IPS DF 19.7 (cell line): Measurements from ENCODE around the gene ZNF30.
"Not testable (repeated sequence)": the region's sequence is repeated elsewhere in the genome, so short reads cannot be mapped to it uniquely, and the experiment has no call there.

Experiments used
- DNase-seq: peaks from one replicate; pipeline ENCODE4 v3.0.0-alpha.2; 2013; ENCODE audit warnings: low read depth, low spot score

The ZNF30 gene

DNA sequence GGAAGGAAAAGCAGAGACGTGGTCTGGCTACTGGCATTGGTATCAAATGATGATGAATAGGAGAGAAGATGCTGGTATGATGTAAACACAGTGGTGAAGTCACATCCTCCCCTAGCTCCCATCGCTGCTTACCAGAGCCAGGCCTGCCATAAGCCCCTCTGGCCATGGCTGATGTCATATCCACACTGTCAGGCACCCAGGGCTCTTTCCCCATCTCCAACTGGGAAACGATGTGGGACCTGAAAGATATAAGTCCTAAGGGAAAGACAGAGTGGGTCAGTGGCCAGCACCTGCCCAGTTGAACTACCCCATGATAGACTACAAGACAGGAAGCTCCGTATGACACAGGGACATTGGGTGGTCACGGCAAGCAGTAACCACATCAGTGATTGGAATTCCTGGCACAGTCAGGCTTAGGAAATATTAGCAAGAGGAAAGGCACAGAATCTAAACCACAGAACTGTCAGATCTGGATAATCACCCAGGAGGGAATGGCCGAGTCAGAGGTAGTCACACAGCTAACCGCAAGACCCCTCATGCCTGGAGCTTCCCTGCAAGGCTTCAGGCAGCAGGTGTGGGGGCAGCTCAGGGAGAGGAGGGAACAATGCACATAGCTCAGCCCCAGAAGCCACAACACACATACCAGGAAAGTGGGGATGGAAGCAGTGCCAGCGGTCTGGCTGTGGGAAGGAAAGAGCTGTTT, 33.6 kb downstream of the ZNF30 start:
- no peak for DNase-seq

DNA sequence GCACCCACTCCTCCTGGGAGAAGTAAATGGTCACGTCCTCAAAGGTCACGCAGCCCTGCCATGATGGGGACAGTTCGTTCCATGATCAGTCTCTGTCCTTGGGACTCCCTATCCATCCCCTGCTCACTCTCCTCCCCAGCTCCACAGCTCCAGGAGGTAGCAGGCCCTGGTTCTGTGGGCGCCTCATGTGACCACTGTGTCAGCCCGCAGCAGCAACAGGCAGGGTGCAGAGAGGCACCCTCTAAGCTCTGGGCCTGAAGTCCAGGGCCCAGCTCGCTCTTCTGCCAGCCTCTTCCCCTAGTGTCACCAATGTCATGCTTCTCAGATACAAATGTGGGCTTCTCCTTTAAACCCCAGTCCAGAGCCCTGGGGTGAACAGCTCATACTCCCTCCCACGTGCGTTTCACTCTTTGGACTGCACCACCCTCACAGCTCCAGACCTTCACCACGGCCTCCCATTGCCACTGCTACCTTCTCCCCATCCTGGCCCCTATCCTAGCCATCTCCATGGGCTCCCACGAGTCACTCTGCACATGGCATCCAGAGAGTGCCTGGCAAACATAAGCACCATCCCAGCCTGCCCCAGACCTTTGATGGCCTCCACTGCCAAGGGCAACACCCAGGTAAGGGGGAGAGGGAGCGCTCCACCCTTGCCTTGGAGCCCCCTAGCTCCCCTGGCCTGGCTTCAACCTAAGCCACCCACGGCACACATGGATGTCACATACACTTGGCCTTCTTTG, 34.4 kb downstream of the ZNF30 start:
- no peak for DNase-seq

DNA sequence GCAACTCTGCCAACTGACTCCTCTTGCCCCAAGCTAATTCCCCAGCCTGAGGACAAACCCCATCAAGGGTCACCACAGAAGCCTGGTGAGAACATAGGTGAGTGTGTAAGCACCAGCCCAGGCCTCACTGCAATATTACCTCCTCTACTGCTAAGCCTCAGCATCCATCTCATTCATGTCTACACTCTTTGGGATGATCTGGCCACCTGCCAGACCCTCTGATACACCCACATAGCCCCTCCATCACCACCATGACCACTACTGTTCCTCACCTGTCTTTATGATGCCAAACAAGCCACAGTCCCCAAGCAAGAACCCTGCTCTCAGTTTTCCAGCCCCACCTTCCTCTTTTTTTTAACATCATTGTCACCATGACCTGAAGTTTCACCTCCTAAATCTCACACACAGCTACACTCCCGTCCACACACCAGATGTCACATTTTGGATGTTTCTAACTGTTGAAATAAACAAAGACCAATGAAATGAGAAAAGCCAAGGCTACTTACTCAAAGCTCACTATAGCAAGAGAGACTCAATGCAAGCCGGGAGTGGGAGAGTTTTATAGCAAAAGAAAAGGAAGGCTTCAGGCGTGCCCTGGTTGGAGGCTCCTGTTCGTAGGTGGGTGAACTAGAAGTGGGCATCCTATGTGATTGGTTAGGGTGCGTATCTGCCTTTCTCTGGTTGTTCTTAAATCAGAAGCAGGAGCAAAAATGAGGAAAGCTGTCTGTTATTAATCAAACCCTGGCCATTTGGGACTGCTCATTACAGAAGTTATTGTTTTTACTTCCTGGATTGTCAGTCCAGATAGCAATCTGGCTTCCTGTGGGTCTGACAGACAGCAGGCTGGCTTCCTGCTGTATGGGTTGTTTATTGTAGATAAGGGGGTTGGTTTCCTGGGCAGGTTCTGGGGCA, 35.3 kb downstream of the ZNF30 start:
- DNase-seq = no peak

DNA sequence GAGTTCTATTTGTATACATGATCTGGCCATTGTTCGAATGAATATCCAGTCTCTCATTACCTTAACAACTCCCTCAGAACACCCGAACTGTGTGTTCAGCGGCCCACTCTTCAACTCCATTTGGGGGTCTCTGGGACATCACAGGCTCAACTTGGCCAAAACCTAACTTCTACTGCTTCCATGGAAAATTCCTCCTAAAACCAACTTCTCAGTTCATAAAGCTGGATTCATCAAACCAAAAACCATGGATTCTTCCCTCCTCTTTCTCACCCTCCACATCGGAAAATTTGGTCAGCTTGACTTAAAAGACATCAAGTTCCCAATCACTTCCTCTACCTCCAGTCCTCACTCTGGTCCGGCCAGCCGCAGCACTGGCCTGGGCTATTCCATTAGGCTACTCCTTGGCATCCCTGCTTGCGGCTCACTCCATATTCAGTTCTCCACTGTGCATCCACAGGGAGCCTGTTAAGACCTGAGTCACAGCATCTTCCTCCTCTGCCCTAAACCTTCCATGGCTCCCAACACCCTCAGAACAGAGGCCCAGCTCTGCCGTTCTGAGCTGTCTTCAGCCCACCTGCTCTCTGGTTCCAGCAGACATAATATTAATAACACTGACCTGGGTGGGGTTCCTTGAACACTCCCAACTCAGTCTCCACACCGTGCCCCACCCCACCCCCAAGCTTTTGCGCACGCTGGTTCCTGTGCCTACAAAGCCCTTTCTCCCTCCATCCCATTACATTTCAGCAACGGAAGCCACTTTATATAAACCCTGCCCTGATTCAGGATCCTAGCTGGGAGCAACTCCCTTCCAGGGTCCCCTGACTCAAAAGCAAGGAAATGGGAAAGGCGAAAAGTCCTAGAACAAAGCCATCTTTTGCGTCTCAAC, 36.2 kb downstream of the ZNF30 start:
- DNase-seq = no peak

DNA sequence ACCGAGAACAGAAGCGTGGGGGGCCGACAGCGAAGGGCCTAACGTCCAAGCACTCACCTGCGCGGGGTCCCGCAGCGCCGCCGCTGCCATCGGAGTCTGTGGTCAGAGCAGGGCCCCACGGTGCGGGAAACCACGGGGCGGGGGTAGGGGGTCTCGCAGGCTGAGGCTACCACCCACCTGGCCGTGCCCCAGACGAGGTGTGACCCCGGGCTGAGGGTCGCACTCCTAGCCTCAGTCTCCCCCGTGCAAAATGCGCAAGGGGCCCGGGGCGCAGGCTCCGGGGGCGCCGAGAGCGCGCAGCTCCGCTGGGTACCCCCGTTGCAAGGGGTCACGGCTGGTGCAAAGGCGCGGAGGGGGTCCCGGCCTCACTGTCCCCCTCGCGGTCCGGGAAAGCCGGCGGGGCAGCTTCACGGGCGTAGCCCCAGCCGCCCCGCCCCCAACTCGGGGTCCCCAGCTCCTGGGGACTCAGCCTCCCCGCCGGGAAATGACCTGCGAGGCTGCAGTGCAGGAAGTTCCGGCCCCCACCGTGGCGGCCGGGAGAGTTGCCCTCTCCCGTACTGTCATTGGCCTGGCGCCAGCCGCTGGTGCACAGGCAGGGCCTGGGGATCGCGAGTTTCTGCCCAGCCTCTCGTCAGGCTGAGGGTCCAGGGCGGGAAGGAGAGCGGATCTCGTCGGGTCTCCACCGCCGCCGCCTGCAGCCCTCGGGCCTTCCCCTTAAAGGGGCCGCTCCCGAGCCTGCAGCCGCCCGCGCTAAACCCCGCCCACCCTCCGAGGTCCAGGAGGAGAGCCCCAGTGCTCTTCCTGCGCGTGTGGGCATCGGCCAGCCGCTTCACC, 37.1 kb downstream of the ZNF30 start, which contains the start of gene ZNF792:
Gene ZNF792 (minus strand): TSS at position 657 of the 834 bp plus-strand sequence. CDS start 567 bp downstream, at position 90.
- DNase-seq = no peak

DNA sequence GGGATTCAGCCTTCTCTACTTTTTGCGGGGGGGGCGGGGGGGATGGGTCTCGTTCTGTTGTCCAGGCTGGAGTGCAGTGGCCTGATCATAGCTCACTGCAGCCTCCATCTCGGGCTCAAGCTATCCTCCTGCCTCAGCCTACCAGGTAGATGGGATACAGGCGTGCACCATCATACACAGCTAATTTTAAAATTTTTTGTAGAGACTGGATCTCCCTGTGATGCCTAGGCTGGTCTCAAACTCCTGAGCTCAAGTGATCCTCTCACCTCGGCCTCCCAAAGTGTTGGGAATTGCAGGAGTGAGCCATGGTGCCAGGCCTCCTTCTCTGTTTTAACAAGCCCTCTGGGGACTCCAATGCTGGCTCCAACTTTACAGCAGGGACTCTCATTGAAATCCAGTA, 37.9 kb downstream of the ZNF30 start:
- DNase-seq = no peak

DNA sequence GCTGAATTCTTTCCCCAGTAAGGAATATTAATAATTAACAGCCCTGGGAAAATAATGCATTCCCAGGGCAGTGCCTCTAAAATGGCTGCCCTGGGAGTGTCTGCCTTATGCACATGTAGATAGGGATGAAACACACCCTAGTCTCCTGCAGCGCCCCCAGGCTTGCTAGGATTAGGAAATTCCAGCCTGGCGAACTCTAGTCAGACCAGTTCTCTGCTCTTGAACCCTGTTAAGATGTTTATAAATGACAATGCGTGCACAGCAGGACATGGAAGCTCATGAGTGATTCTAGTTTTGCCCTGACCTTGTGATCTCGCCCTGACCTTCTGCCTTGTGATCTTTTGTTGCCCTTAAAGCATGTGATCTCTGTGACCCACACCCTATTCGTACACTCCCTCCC, 38.8 kb downstream of the ZNF30 start:
- not testable (repeated sequence) for DNase-seq

DNA sequence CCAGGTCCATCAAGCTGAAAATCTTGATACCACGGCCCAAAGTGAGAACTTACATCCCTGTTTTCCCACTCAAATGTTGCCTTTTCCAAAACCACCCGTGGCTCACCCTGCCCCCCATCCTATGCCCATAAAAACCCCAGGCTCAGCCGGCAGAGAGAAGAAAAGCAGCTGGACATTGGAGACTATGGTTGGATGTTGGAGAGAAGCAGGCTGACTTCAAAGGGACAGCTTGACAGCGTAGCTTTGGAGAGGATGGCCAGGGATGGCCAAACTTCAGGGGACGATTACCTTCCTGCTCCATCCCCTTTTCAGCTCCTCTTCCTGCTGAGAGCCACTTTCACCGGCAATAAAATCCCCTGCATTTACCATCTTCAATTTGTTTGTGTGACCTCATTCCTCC, 40.8 kb downstream of the ZNF30 start:
- DNase-seq = no peak

DNA sequence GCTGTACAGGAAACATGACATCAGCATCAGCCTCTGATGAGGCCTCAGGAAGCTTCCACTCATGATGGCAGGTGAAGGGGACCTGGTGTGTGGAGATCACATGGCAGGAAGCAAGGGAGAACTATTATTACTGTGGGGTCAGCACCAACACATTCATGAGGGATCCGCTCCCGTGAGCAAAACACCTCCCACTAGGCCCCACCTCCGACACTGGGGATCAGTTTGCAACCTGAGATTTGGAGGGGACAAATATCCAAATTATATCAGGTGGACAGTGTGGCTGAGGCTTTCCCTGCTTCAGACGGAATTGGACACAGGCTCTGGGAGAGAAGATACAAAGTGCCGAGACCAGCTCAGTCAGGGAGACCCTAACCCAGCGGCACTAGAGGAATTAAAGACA, 43.0 kb downstream of the ZNF30 start:
- DNase-seq = no peak

DNA sequence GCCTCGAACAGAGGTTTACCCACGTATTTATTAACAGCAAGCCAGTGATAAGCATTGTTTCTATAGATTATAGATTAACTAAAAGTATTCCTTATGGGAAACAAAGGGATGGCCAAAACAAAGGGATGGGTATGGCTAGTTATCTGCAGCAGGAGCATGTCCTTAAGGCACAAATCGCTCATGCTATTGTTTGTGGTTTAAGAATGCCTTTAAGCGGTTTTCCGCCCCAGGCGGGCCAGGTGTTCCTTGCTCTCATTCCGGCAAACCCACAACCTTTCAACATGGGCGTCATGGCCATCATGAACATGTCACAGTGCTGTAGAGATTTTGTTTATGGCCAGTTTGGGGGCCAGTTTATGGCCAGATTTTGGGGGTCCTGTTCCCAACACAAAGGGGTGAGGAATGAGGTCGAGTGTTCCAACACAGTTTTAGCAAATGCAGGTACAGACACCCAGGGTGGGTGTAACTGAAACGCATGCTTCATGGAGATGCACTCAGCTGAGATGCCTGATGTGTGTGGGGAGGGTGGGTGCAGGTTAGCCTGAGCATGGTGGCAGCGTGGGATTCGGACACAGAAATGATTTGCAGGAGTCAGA, 43.6 kb downstream of the ZNF30 start:
- not testable (repeated sequence) for DNase-seq

DNA sequence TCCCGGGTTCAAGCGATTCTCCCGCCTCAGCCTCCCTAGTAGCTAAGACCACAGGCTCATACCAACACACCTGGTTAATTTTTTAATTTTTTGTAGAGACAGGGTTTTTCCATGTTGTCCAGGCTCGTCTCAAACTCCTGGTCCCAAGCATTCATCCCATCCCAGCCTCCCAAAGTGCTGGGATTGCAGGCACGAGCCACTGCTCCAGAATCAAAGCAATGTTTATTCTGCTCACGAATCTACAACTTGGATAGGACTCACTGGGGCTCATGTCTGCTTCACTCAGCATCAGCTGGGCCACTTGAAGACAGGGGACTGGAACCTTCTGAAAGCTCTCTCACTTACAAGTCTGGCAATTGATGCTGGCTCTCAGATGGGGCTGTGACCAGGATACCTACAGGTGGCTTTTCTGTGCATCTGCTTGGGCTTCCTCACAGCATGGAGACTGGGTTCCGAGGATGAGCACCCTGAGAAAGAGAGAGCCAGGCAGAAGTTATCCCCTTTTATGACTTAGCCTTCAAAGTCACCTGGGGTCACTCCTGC, 45.5 kb downstream of the ZNF30 start:
- no peak for DNase-seq

DNA sequence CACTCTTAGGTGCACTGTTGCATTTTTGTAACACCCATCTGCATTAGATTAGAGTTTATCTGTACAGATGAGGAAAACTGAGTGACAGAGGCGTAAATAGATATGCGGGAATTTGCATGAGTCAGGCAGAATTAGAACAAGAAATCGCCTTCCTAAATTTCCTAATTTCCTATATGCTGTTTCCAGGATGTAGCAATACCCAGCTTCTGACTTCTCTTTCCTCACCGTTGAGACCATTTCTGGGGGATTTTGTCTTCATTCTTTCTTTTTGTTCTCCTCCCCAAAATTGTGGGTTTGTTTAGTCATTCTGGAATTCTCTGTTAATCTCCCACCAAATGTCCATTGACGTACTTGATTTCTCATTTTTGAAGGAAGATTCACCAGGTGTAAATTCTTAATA, 47.9 kb downstream of the ZNF30 start:
- DNase-seq = no peak

DNA sequence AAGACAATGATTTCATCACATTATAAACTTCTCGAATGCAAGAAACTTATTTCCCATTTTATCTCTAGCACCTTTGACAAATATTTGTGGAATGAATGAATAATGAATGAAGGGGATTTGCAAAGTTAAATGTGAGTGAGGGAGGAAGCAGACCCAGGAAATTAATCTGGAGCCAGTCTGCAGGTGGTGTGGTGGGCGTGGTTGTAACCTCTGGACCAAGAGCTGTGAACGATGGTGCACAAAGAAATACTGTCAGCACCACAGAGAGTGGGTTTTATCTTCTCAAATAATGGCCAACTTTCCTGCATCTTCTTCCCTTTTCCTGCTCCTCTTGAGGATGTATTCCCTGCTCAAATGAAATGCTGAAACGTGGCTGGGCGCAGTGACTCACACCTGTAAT, 48.4 kb downstream of the ZNF30 start:
- no peak for DNase-seq

DNA sequence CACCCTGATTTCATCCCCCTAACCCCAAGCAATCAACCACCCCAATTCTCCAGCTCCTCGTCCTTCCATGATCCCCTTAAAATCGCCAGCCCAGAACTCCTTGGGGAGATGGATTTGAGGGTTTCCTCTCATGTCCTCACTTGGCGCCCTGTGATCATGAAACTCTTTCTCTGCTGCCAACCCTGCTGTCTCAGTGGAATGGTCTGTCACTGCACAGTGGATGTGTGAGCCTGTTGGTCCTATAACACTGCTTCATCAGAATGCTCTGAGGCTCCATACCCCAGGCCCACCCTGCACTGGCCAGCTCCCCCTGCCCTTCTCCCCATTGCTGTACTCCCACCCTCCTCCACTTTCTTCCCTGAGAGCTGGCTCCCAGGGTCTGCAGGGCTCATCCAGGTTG, 49.9 kb downstream of the ZNF30 start:
- no peak for DNase-seq

DNA sequence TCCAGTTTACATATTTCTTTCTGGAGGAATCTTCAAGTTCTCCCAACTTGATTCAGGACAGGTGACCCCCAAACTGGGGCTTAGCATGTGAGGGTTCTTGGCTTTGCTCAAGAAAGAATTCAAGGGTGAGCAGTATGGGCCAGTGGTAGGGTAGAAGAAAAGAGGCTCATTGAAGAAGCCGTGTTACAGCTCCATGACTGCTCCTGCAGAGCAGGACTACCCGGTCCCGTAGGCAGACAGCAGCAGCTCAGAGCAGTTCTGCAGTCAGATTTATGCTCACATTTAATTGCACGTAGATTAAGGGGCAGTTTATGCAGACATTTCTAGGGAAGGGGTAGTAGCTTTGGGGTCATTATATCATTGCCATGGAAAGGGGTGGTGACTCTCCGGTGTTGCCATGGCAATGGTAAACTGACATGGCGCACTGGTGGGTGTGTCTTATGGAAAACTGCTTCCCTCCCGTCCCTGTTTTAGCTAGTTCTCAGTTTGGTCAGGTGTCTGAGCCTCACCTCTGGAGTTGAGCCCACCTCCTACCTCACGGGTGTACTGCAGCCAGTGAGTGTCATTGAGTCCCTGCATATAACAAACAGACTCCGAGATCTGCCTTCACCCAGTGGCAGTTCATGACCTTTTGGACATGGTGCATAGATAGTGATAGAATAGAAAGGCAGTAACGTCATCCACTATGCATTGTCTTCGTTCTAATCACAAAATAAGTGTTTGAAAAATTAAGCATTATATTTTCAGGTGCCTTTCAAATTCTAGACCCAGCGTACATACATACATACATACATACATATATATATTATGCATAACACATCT, 53.3 kb downstream of the ZNF30 start:
- DNase-seq = no peak

DNA sequence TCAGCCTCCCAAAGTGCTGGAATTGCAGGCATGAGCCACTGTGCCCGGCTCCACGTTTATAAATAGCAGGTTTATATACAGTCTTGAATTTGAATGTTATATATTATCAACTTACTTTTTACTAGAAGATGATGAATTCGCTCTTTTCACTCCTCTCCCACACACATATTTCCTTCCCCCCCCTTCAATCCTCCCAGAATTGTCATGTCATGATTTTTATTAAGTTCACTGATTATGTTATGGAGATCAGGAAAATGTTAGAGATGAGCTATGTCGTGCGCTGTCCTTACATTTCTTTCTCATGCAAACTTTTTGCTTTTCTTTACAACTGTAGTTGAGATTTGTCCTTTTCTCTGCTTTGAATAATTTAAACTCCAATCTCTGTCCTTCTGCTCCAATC, 55.6 kb downstream of the ZNF30 start:
- DNase-seq = no peak

DNA sequence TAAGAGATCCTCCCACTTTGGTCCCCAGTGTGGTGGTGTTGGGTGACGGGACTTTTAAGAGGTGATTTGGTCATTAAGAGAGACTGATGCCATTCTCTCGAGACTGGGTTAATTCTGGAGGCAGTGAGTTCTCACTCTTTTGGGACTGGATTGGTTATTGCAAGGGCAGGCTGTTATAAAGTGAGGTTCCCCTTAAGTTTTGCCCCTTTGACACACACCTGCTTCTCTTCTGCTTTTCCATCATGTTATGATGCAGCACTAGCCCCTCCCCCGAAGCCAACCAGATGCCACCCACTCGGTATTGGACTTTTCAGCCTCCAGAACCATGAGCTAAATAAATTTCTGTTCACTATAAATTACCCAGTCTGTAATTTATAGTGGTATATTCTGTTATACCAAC, 57.1 kb downstream of the ZNF30 start:
- DNase-seq = no peak

DNA sequence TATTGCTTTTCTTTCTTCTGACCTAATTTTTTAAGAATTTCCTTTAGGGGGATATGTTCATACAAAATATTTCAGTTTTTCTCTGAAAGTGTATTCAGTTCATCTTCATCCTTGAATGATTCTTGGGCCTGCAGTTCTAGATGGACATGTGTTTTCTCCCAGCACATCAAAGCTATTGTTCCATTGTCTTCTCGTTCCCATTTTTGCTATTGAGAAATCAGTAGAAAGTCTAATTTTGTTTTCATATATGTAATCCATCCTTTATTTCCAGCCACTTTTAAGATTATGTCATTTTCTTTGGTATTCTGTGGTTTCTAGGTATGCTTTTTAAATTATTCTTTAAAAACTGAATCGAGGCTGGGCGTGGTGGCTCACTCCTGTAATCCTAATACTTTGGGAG, 57.6 kb downstream of the ZNF30 start:
- DNase-seq = no peak
